Activated CD8-positive, alpha-beta memory T cell treated with anti-CD3 and anti-CD28 coated beads for 36 hours (primary cell): ENCODE results near the gene GTSF1L. TPM values are rescaled to one million over a fixed set of nuclear protein-coding genes. Genes with fewer than 3 reads are reported as not detected.

Source experiments
- CTCF ChIA-PET: fragments of 350-600 bp; sonication (Branson Sonifier 250); formaldehyde crosslinking; loops from one replicate; lab custom pipeline; 2021; ENCODE audit warnings: antibody characterized with exemption; lab: Charles Lee
- POLR2A ChIA-PET: fragments of 350-600 bp; sonication (Branson Sonifier 250); formaldehyde crosslinking; loops from one replicate; lab custom pipeline; 2021; ENCODE audit warnings: antibody characterized with exemption; lab: Charles Lee
- total RNA-seq, 2 experiments: library from RNA; stranded (reverse); gene quantifications; one replicate each; pipeline ENCODE4 v1.2.3, GENCODE V29; 2021

Gene GTSF1L
- total RNA-seq, 2 experiments from 2014 or later, result not detected

DNA sequence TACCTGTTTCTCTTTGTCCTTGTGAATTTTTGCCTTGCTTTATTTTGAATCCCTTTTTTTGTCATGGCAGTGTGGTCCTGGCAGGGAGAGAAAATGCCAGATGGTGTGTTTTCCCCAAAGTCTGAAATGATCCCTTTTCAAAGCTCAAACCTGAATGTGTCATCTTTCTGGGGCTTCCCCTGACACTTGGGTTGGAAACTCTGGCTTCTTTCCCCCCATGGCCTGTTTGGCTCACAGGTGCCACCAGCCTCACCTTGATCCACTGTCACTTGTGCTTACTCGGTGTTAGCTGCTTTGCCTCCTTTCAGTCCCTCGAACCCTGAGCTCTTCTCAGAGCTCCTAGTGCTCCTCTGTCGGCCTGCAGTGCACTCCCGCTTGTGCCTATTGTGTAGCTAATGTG lies 37.6 kb downstream of the GTSF1L start:
- POLR2A ChIA-PET, result no interaction called here
- CTCF ChIA-PET, result interaction anchor here (0.9 kb wide), 1 partner anchor 15 kb away, joined by 3 read pairs; no protein-coding TSS in a partner anchor

DNA sequence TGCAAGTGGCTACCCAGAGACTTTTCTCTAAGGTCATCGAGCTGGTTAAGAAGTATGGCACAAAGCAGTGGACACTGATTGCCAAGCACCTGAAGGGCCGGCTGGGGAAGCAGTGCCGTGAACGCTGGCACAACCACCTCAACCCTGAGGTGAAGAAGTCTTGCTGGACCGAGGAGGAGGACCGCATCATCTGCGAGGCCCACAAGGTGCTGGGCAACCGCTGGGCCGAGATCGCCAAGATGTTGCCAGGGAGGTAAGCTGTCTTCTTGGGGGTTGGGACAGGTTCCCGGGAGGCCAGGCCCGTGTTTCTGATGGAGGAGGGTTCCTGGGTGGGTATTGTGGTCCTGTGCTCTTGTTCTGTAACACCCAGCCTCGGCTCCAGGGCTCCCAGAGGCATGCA lies 40.0 kb downstream of the GTSF1L start:
- ChIA-PET POLR2A (no interaction called here), CTCF (no interaction called here)

DNA sequence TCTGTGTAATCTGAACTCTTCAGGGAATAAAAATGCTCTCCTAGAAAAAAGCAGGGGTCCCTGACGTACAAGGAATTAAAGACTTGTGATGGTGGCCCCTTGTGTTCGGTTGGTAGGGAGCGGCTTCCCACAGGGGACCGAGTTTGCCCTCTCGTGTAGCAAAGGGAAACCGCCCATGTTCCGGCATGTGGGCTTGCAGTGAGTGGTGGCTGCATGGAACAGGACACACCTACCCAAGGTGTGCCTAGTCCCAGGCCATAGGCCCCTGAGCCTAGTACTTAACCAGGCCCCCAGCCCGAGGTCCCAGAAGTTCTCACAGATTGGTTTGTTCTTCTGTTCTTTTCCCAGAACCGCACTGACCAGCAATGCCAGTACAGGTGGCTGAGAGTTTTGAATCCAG lies 44.4 kb downstream of the GTSF1L start:
- CTCF ChIA-PET, result no interaction called here
- POLR2A ChIA-PET, result no interaction called here

DNA sequence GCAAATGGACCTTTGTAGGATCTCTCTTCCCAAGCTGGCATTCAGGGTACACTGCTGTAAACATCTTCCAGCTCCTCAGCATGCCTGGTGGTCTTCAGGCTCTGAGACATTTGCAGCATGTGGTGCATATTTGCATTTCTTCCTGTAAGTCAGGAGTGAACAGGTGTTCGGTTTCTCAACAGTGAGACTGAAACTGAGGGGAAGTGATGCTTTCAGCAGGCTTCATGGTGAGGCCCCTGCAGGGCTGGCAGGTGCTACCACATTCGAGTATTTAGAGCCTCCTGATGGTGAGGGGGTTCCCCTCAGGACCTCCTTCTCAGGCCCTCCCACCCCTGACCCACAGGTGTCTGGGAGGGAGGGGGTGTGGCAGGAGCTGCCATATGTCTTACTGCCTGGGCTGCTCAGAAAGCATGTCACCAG lies 44.8 kb downstream of the GTSF1L start:
- POLR2A ChIA-PET, result no interaction called here

DNA sequence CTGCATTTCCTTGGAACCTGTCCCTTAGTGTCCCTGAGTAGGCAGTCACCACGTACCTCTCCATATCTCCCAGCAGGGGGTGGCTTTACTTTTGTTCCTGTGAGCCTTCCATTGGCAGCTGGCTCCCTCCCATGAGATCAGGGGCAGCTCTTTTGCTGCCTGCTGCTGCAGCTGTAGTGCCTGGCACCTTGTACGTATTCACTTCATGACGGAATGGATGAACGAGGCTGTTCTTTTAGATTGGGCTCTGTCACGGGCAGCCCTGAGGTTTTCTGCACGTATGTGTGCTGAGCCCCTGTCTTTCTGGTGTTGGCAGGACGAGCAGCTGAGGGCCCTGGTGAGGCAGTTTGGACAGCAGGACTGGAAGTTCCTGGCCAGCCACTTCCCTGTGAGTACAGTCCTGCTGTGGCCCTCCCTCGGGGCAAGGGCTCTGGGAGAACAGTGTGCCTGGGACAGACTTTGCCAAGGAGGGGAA lies 45.3 kb downstream of the GTSF1L start:
- POLR2A ChIA-PET, result no interaction called here
- CTCF ChIA-PET, result no interaction called here

More for the DNA sequence above, 44.8 kb downstream of the GTSF1L start:
- CTCF ChIA-PET, result no interaction called here

- POLR2A ChIA-PET, result no interaction called here
- CTCF ChIA-PET, result no interaction called here
Measured at GRCh38 chr20:43680981-43681380, 45.8 kb downstream of the GTSF1L start.

DNA sequence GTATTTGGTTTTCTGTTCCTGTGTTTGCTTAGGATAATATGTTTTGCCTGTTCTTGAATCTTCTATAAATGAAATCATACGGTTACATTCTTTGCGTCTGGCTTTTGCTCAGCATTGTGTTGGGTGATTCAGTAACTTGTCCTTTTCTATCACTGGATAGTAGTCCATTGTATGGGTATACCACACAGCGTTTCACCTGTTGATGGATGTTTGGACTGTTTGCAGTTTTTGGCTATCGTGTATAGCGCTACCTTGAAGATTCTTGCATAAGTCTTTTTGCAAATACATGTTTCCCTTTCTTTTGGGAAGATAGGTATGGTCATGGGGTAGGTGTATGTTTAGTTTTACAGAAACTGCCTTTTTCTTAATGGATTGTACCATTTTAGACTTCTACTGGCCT lies 50.4 kb downstream of the GTSF1L start:
- CTCF ChIA-PET, result no interaction called here
- POLR2A ChIA-PET, result no interaction called here

Other genes starting within 250 kb of the GTSF1L start
- gene L3MBTL1, start 219.3 kb downstream of the GTSF1L start, total RNA-seq, result 1 to 10 TPM; 4.4 to 5.2 TPM
- gene SGK2, start 168.0 kb downstream of the GTSF1L start, total RNA-seq, result under 1 TPM in 1 of 2 experiments, not detected in 1; 0.15 TPM
- 10 to 100 TPM; 18.4 to 19.0 TPM for gene IFT52, start 136.1 kb downstream of the GTSF1L start, total RNA-seq
- gene MYBL2, start 59.9 kb downstream of the GTSF1L start, total RNA-seq, result 10 to 100 TPM; 91.7 to 92.0 TPM
- gene TOX2, start 187.8 kb upstream of the GTSF1L start, total RNA-seq, result under 1 TPM; 0.34 to 0.63 TPM